SK-N-SH (cell line): ENCODE results near the gene F11R. TPM values are rescaled to one million over a fixed set of nuclear protein-coding genes. Genes with fewer than 3 reads are reported as not detected.
A peak's percentile ranks its signal among the peaks of the same experiment; 100 is the strongest.

Experiments
- CTCF ChIA-PET: fragments of 300-600, 350-600 bp; formaldehyde crosslinking; extraction: SDS; loops from one replicate; lab custom pipeline; 2021; lab: Yijun Ruan, JAX
- POLR2A ChIA-PET: fragments of 350-600 bp; sonication (Branson Sonifier 250); formaldehyde crosslinking; extraction: SDS; loops from one replicate; lab custom pipeline; 2020; ENCODE audit warnings: antibody characterized with exemption, inconsistent platforms; lab: Yijun Ruan, JAX
- DNase-seq: peaks from one replicate; pipeline ENCODE4 v3.0.0; 2012
- H2AFZ ChIP-seq: fragments of 200-600 bp; sonication (generic); 2 replicates; pipeline ENCODE4 v1.8.1; 2016; ENCODE audit warnings: antibody characterized with exemption, mild to moderate bottlenecking, low read depth
- H3F3A ChIP-seq: fragments of 200-600 bp; sonication (generic); replicated peaks from 2 replicates; pipeline ENCODE3; 2016; ENCODE audit warnings: antibody characterized with exemption, mild to moderate bottlenecking; ENCODE audit not compliant: insufficient read depth
- H3K27ac ChIP-seq, 2 experiments: fragments of 200-500 bp in 1 of 2; fragments of 200-600 bp in 1 of 2; sonication (Bioruptor generic) in 1 of 2; sonication (generic), shearing (Covaris generic) in 1 of 2; 2 replicates each; pipeline versions ENCODE4 v1.5.1 to v1.6.1; 2014 to 2016; ENCODE audit warnings: low read depth in 2 of 2, inconsistent platforms in 1 of 2, low read length in 1 of 2, mild to moderate bottlenecking in 1 of 2, mixed read lengths in 1 of 2
- H3K27me3 ChIP-seq: fragments of 200-600 bp; sonication (generic), shearing (Covaris generic); 2 replicates; pipeline ENCODE4 v1.6.1; 2016; ENCODE audit warnings: mixed run types; ENCODE audit not compliant: insufficient read depth
- H3K36me3 ChIP-seq, 2 experiments: fragments of 200-500 bp in 1 of 2; fragments of 200-600 bp in 1 of 2; sonication (Bioruptor generic) in 1 of 2; sonication (generic) in 1 of 2; replicated peaks in 1 of 2; 2 replicates each; pipeline versions ENCODE3 to v1.5.1; 2014 to 2016; ENCODE audit warnings: low read length in 1 of 2, mild to moderate bottlenecking in 1 of 2; ENCODE audit not compliant: insufficient read depth in 2 of 2, control insufficient read depth in 1 of 2
- H3K4me1 ChIP-seq, 2 experiments: fragments of 200-500 bp in 1 of 2; fragments of 200-600 bp in 1 of 2; sonication (Bioruptor generic) in 1 of 2; sonication (generic), shearing (Covaris generic) in 1 of 2; 2 replicates each; pipeline versions ENCODE4 v1.5.1 to v1.6.1; 2014 to 2016; ENCODE audit warnings: low read depth in 1 of 2, low read length in 1 of 2, mixed run types in 1 of 2; ENCODE audit not compliant: insufficient read depth in 2 of 2, control insufficient read depth in 1 of 2
- H3K4me2 ChIP-seq: fragments of 200-600 bp; sonication (generic), shearing (Covaris generic); 2 replicates; pipeline ENCODE4 v1.6.1; 2017; ENCODE audit warnings: mixed run types
- H3K4me3 ChIP-seq, 2 experiments: fragments of 200-500 bp in 1 of 2; fragments of 200-600 bp in 1 of 2; sonication (Bioruptor generic) in 1 of 2; sonication (generic), shearing (Covaris generic) in 1 of 2; 2 replicates each; pipeline versions ENCODE4 v1.5.1 to v1.8.1; 2014 to 2016; ENCODE audit warnings: low read depth in 2 of 2, inconsistent platforms in 1 of 2, low read length in 1 of 2, mild to moderate bottlenecking in 1 of 2, mixed read lengths in 1 of 2, moderate library complexity in 1 of 2
- H3K79me2 ChIP-seq: fragments of 200-600 bp; sonication (generic); 2 replicates; pipeline ENCODE4 v1.8.1; 2017; ENCODE audit warnings: mild to moderate bottlenecking; ENCODE audit not compliant: insufficient read depth
- H3K9ac ChIP-seq: fragments of 200-600 bp; sonication (generic); 2 replicates; pipeline ENCODE4 v1.6.1; 2017; ENCODE audit warnings: mixed run types
- H3K9me2 ChIP-seq: fragments of 200-600 bp; sonication (generic); 2 replicates; pipeline ENCODE4 v1.6.1; 2017; ENCODE audit warnings: mixed run types
- H3K9me3 ChIP-seq: fragments of 200-600 bp; sonication (generic); 2 replicates; pipeline ENCODE4 v1.6.1; 2017; ENCODE audit warnings: mixed run types, mild to moderate bottlenecking, moderate library complexity
- H4K20me1 ChIP-seq: fragments of 200-600 bp; sonication (generic); 2 replicates; pipeline ENCODE4 v1.6.1; 2017; ENCODE audit warnings: mild to moderate bottlenecking, mixed run types; ENCODE audit not compliant: insufficient read depth
- CTCF ChIP-seq: fragments of 200-600 bp; sonication (generic); IDR thresholded peaks from 2 replicates; pipeline ENCODE4 v1.6.1; 2017; ENCODE audit warnings: antibody characterized with exemption, mild to moderate bottlenecking, moderate library complexity
- EZH2phosphoT487 ChIP-seq: fragments of 200-600 bp; sonication (generic); IDR thresholded peaks from 2 replicates; pipeline ENCODE4 v1.6.1; 2017; ENCODE audit warnings: low read depth, mixed run types, mild to moderate bottlenecking, antibody characterized with exemption, moderate library complexity, borderline replicate concordance
- FOXJ3 ChIP-seq: sonication (generic); formaldehyde crosslinking; IDR thresholded peaks from 2 replicates; pipeline ENCODE4 v1.5.1; 2020; ENCODE audit warnings: mild to moderate bottlenecking, missing genetic modification reagents
- GATA2 ChIP-seq: sonication (generic); formaldehyde crosslinking; IDR thresholded peaks from 2 replicates; pipeline ENCODE4 v1.5.0; 2020; ENCODE audit warnings: mild to moderate bottlenecking, missing genetic modification reagents
- IRF3 ChIP-seq: fragments of 150-350 bp; IDR thresholded peaks from 2 replicates; pipeline ENCODE4 v1.6.1; 2016; ENCODE audit warnings: mild to moderate bottlenecking, low read depth, low read length
- JUND ChIP-seq: IDR thresholded peaks from 2 replicates; pipeline ENCODE4 v1.4.0; 2012
- MAX ChIP-seq: IDR thresholded peaks from 2 replicates; pipeline ENCODE4 v1.4.0; 2012; ENCODE audit warnings: low read depth
- MEF2A ChIP-seq: IDR thresholded peaks from 2 replicates; pipeline ENCODE4 v1.4.0; 2012; ENCODE audit warnings: low read depth, borderline replicate concordance
- MXI1 ChIP-seq: IDR thresholded peaks from 2 replicates; pipeline ENCODE4 v1.6.1; 2012; ENCODE audit warnings: mild to moderate bottlenecking, low read depth, low read length, improper control_type of control experiment
- NRF1 ChIP-seq: IDR thresholded peaks from 2 replicates; pipeline ENCODE4 v1.6.1; 2012; ENCODE audit warnings: low read depth, mild to moderate bottlenecking, low read length
- PBX3 ChIP-seq: IDR thresholded peaks from 2 replicates; pipeline ENCODE4; 2012
- RAD21 ChIP-seq: IDR thresholded peaks from 2 replicates; pipeline ENCODE4 v1.6.1; 2012; ENCODE audit warnings: mild to moderate bottlenecking, low read length
- RFX5 ChIP-seq: IDR thresholded peaks from 2 replicates; pipeline ENCODE4 v1.6.1; 2012; ENCODE audit warnings: mild to moderate bottlenecking, improper control_type of control experiment, low read length
- SMC3 ChIP-seq: IDR thresholded peaks from 2 replicates; pipeline ENCODE4 v1.6.1; 2012; ENCODE audit warnings: low read depth, low read length, improper control_type of control experiment
- USF2 ChIP-seq: fragments of 150-350 bp; IDR thresholded peaks from 2 replicates; pipeline ENCODE4 v1.6.1; 2017; ENCODE audit warnings: antibody characterized with exemption, low read length, low read depth, borderline replicate concordance
- WGBS: methylation state at CpG from one replicate; pipeline ENCODE4 v1.1.6; 2017; ENCODE audit warnings: low lambda C conversion rate; 5-methylcytosine and 5-hydroxymethylcytosine counted together
- polyA plus RNA-seq, 3 experiments: library from polyadenylated mRNA; depleted of rRNA; stranded (reverse); fragments of >200 nt; gene quantifications; 2 replicates each; pipeline ENCODE4 v1.2.3, GENCODE V29; 2012

F11R gene
- polyA plus RNA-seq, 1 of the 3 experiments (the other 2 are of a cell fraction), result 9.0 TPM

- POLR2A ChIA-PET, result no interaction called here
- Histone ChIP-seq H3K9me2 (no peaks in the 10 kb centered on the region), H3K4me2 (no peak overlapping the region), H3K9me3 (no peaks in the 10 kb centered on the region), H3K9ac (no peak overlapping the region), H3K27me3 (peaks cover 39% of the 10 kb centered on the region; the same call in 1 of the 2 replicates), H3F3A (no peaks in the 10 kb centered on the region), H3K79me2 (no peaks in the 10 kb centered on the region), H2AFZ (no peak overlapping the region), H3K4me3 (peak overlapping the region in 1 of 2 experiments; percentile 20; a peak in 1 of 4 replicates), H3K36me3 (no peaks in the 10 kb centered on the region), H4K20me1 (no peaks in the 10 kb centered on the region)
- WGBS, result 19% methylated on average over 8 of the region's 8 CpGs
- DNase-seq, result peak; percentile 46
- CTCF ChIA-PET, result interaction anchor here (0.6 to 1.9 kb wide), 13 partner anchors 8 to 1577 kb away, joined by 3 to 6 read pairs (median 4); partner anchors contain the start of gene ITLN1
- TF ChIP-seq RAD21, result peak; percentile 57
- TF ChIP-seq GATA2 (CRISPR knock-in tag), result peak; percentile 28; the same call in 1 of the 2 replicates
- peak; percentile 47 for TF ChIP-seq SMC3
- TF ChIP-seq CTCF, result peak; percentile 70
- no peak for TF ChIP-seq IRF3
- no peak for TF ChIP-seq RFX5
- TF ChIP-seq, all 33 proteins: peak for 4
- Histone ChIP-seq H3K4me1 (no peaks in the 10 kb centered on the region), H3K27ac (no peak overlapping the region)
Measured at GRCh38 chr1:160951443-160952128, 69.4 kb downstream of the F11R start.

- Histone ChIP-seq H3K27ac (no peak overlapping the region), H3K4me3 (no peak overlapping the region), H3K4me1 (no peaks in the 10 kb centered on the region), H3K79me2 (no peaks in the 10 kb centered on the region), H3K27me3 (peaks cover 42% of the 10 kb centered on the region; the same call in 1 of the 2 replicates), H3K9me3 (no peaks in the 10 kb centered on the region), H3K4me2 (no peak overlapping the region), H3K36me3 (no peaks in the 10 kb centered on the region), H3F3A (no peaks in the 10 kb centered on the region), H3K9ac (no peak overlapping the region), H3K9me2 (no peaks in the 10 kb centered on the region), H2AFZ (no peak overlapping the region), H4K20me1 (no peaks in the 10 kb centered on the region)
- DNase-seq, result no peak
- WGBS, result 11% methylated on average over 3 of the region's 3 CpGs
- ChIA-PET CTCF (interaction anchor here (0.6 to 1.9 kb wide), 9 partner anchors 9 to 224 kb away, joined by 3 to 6 read pairs (median 4); no protein-coding TSS in a partner anchor), POLR2A (no interaction called here)
- TF ChIP-seq MXI1, result no peak
- no peak for TF ChIP-seq MAX
- TF ChIP-seq NRF1, result no peak
- TF ChIP-seq USF2, result no peak
- TF ChIP-seq MEF2A, result no peak
- TF ChIP-seq RAD21, result no peak
- no peak for TF ChIP-seq EZH2phosphoT487
- TF ChIP-seq PBX3, result no peak
- TF ChIP-seq FOXJ3, result no peak
- TF ChIP-seq IRF3, result no peak
- no peak for TF ChIP-seq JUND
Measured at GRCh38 chr1:160950657-160951056, 70.3 kb downstream of the F11R start.
